GM12878 (cell line): Measurements from ENCODE around the gene KAZN. TPM values are rescaled to one million over a fixed set of nuclear protein-coding genes. Genes with fewer than 3 reads are reported as not detected.

ENCODE experiments used
- ATAC-seq: fragments of 200-7000 bp; cut with Tn5 transposase; 3 replicates; pipeline ENCODE4 v1.9.1; 2020; ENCODE audit warnings: mild to moderate bottlenecking, moderate library complexity
- BruUV-seq: library from RNA; stranded (reverse); fragments of 400-500 nt; replicated peaks from 2 replicates; lab custom pipeline; 2021; lab: Mats Ljungman, UMichigan
- CTCF ChIA-PET: fragments of 300-600 bp; sonication (Branson Sonifier 250); formaldehyde crosslinking; extraction: SDS; loops from one replicate; lab custom pipeline; 2021; ENCODE audit warnings: inconsistent platforms; lab: Yijun Ruan, JAX
- POLR2A ChIA-PET: fragments of 350-600 bp; formaldehyde crosslinking; extraction: SDS; loops from one replicate; lab custom pipeline; 2021; ENCODE audit warnings: inconsistent platforms; lab: Charles Lee
- RAD21 ChIA-PET: fragments of 300-600 bp; sonication (Branson Sonifier 250); formaldehyde crosslinking; loops from one replicate; lab custom pipeline; 2023; ENCODE audit warnings: antibody characterized with exemption; ENCODE audit not compliant: unreplicated experiment; lab: Charles Lee
- SMC1A ChIA-PET: fragments of 300-600 bp; sonication (Branson Sonifier 250); formaldehyde crosslinking; loops from one replicate; lab custom pipeline; 2023; ENCODE audit not compliant: unreplicated experiment, uncharacterized antibody; lab: Charles Lee
- DNase-seq: peaks from one replicate; pipeline ENCODE4 v3.0.0-alpha.2; 2011; ENCODE audit warnings: low read depth, low spot score
- FAIRE-seq: peaks from 3 replicates; lab custom pipeline; 2011; peaks lifted over from hg19 to GRCh38; lab: Jason Lieb, UNC
- H2AFZ ChIP-seq: 2 replicates; pipeline ENCODE4 v1.6.0; 2011; ENCODE audit warnings: low read depth, low read length, control low read depth; ENCODE audit not compliant: control insufficient read depth
- H3K27ac ChIP-seq: 2 replicates; pipeline ENCODE4 v1.5.1; 2011; ENCODE audit warnings: control low read depth; ENCODE audit not compliant: control insufficient read depth, insufficient read depth
- H3K27me3 ChIP-seq, 2 experiments: replicated peaks in 1 of 2; 2 replicates each; pipeline versions ENCODE4 v1.6.0 to v1.6.1; 2011; ENCODE audit warnings: low read length in 1 of 2; ENCODE audit not compliant: control insufficient read depth in 2 of 2, insufficient read depth in 2 of 2
- H3K36me3 ChIP-seq, 2 experiments: 2 replicates each; pipeline ENCODE4 v1.5.1; 2011; ENCODE audit warnings: low read length in 1 of 2; ENCODE audit not compliant: control insufficient read depth in 2 of 2, insufficient read depth in 2 of 2
- H3K4me1 ChIP-seq: 2 replicates; pipeline ENCODE4 v1.6.1; 2011; ENCODE audit warnings: mild to moderate bottlenecking, low read length, moderate library complexity, mixed read lengths; ENCODE audit not compliant: control insufficient read depth, insufficient read depth
- H3K4me2 ChIP-seq: 2 replicates; pipeline ENCODE4 v1.6.0; 2011; ENCODE audit warnings: control low read depth; ENCODE audit not compliant: control insufficient read depth, insufficient read depth
- H3K4me3 ChIP-seq: fragments of 200-600 bp; sonication (generic); 2 replicates; pipeline ENCODE4 v1.5.1; 2016
- H3K79me2 ChIP-seq: 2 replicates; pipeline ENCODE4 v1.6.0; 2011; ENCODE audit warnings: low read length; ENCODE audit not compliant: control insufficient read depth, insufficient read depth
- H3K9ac ChIP-seq: 2 replicates; pipeline ENCODE4 v1.8.0; 2011; ENCODE audit warnings: low read length, control low read depth, mixed read lengths; ENCODE audit not compliant: control insufficient read depth, insufficient read depth
- H3K9me3 ChIP-seq: replicated peaks from 3 replicates; pipeline ENCODE4 v1.5.1; 2011; ENCODE audit warnings: mild to moderate bottlenecking, low read length; ENCODE audit not compliant: control insufficient read depth, insufficient read depth
- H4K20me1 ChIP-seq: 2 replicates; pipeline ENCODE4 v1.6.0; 2011; ENCODE audit not compliant: control insufficient read depth, insufficient read depth
- CREM ChIP-seq: IDR thresholded peaks from 2 replicates; pipeline ENCODE4 v1.6.1; 2014; ENCODE audit warnings: antibody characterized with exemption, low read depth
- KAT2A ChIP-seq: conservative IDR thresholded peaks from 2 replicates; pipeline ENCODE4 v1.6.1; 2011; ENCODE audit warnings: low read depth, low read length; ENCODE audit not compliant: control insufficient read depth
- KDM1A ChIP-seq: fragments of 200-600 bp; sonication (generic); IDR thresholded peaks from 2 replicates; pipeline ENCODE4 v1.6.1; 2016; ENCODE audit warnings: borderline replicate concordance
- MTA3 ChIP-seq: IDR thresholded peaks from 2 replicates; pipeline ENCODE4 v1.6.1; 2012; ENCODE audit warnings: low read length, inconsistent platforms, borderline replicate concordance
- RELA ChIP-seq: fragments of 450-650 bp; IDR thresholded peaks from 2 replicates; pipeline ENCODE4 v1.8.0; 2014; ENCODE audit warnings: borderline replicate concordance; ENCODE audit not compliant: partially characterized antibody
- SIN3A ChIP-seq: IDR thresholded peaks from 2 replicates; pipeline ENCODE4 v1.6.1; 2012; ENCODE audit warnings: low read depth, low read length, improper control_type of control experiment
- ZBED1 ChIP-seq: IDR thresholded peaks from 2 replicates; pipeline ENCODE4 v1.6.1; 2016; ENCODE audit warnings: borderline replicate concordance
- ZZZ3 ChIP-seq: IDR thresholded peaks from 2 replicates; pipeline ENCODE4 v1.6.1; 2011; ENCODE audit warnings: low read depth; ENCODE audit not compliant: control insufficient read depth, insufficient read length
- WGBS: methylation state at CpG from one replicate; pipeline ENCODE4 v1.1.6; 2016; ENCODE audit warnings: low lambda C conversion rate; ENCODE audit not compliant: insufficient replicate concordance, insufficient coverage; ENCODE audit errors: missing lambda C conversion rate; 5-methylcytosine and 5-hydroxymethylcytosine counted together
- in situ Hi-C: fragments of 300-500 bp; cut with MboI; formaldehyde crosslinking; loops from 9 replicates; pipeline ENCODE4 v1.14.3; 2018; ENCODE audit warnings: mixed read lengths
- intact Hi-C: fragments of 100-400 bp; cut with micrococcal nuclease; formaldehyde crosslinking; loops from one replicate; pipeline ENCODE4 v1.14.2; 2022; ENCODE audit not compliant: unreplicated experiment
- polyA plus RNA-seq, 11 experiments: library from polyadenylated mRNA; depleted of rRNA in 4 of 11; unstranded in 6 of 11; stranded (reverse) in 5 of 11; fragments of >200 nt; fragmentation: Nextera tagmentation in 4 of 11; fragmentation: Illumina TruSeq in 1 of 11; extraction: Ambion mirVana in 4 of 11; extraction: Trizol in 1 of 11; gene quantifications; 1 replicate in 1 of 11; 2 replicates in 10 of 11; pipeline versions ENCODE4 v1.2.1 to v1.2.3, GENCODE V29; 2011 to 2016; ENCODE audit warnings: inconsistent platforms in 2 of 11, missing spikeins in 2 of 11, low read depth in 1 of 11
- total RNA-seq, 4 experiments: library from RNA; depleted of rRNA in 3 of 4; stranded (reverse); fragments of >200 nt in 3 of 4; fragmentation: Illumina TruSeq in 1 of 4; extraction: Trizol in 1 of 4; gene quantifications; 2 replicates each; pipeline versions ENCODE4 v1.2.1 to v1.2.3, GENCODE V29; 2013 to 2021
- TF ChIP-seq, protein P1 (sequence below): fragments of 450-650 bp; IDR thresholded peaks from 2 replicates; pipeline ENCODE4 v1.6.1; 2016; ENCODE audit warnings: mild to moderate bottlenecking
- TF ChIP-seq, protein P2 (sequence below): fragments of 150-350 bp; IDR thresholded peaks from 2 replicates; pipeline ENCODE4 v1.6.1; 2014; ENCODE audit warnings: mild to moderate bottlenecking, low read depth, low read length
- TF ChIP-seq, protein P3 (sequence below): fragments of 450-650 bp; IDR thresholded peaks from 2 replicates; pipeline ENCODE4 v1.6.1; 2017; ENCODE audit warnings: mild to moderate bottlenecking, moderate library complexity

Gene KAZN
- total and polyA plus RNA-seq, 10 of the 15 experiments (the other 5 are each of a cell fraction or from before 2014, with no cell fraction given) = 0.72 to 4.0 (median 1.2) TPM

DNA sequence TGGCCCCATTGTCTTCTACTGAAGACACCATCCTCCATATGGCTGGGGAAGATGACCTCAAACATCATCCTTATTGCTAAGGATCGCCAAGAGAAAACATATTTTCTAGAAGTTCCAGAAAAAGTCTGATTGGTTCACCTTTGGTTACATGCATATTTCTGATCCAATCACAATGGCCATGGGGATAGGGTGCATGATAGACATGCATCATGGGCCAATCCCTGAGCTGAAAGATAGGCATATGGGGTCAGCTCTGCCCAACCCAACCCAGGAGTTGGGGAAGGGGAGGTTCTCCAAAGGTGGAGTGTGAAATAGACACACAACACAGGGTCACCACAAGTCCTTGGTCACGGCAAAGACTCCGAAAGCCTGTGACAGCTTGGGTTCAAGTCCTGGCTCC, 278.7 kb downstream of the KAZN start:
- H3K79me2 ChIP-seq = no peaks in the 10 kb centered on the region
- DNase-seq (no peak), ATAC-seq (no peak), FAIRE-seq (no peak)
- peaks cover 0 to 3% of the 10 kb centered on the region in 2 experiments; a peak in 1 of 4 replicates for H3K27me3 ChIP-seq
- no peaks in the 10 kb centered on the region for H4K20me1 ChIP-seq
- 79% methylated on average over 3 of the region's 3 CpGs for WGBS
- ChIA-PET CTCF (interaction anchor here (0.9 kb wide), 1 partner anchor 11 kb away, joined by 3 read pairs; no protein-coding TSS in a partner anchor), SMC1A (interaction anchor here (0.6 kb wide), 1 partner anchor 1732 kb away, joined by 3 read pairs; no protein-coding TSS in a partner anchor), POLR2A (no interaction called here), RAD21 (no interaction called here)
- TF ChIP-seq, protein P1, sequence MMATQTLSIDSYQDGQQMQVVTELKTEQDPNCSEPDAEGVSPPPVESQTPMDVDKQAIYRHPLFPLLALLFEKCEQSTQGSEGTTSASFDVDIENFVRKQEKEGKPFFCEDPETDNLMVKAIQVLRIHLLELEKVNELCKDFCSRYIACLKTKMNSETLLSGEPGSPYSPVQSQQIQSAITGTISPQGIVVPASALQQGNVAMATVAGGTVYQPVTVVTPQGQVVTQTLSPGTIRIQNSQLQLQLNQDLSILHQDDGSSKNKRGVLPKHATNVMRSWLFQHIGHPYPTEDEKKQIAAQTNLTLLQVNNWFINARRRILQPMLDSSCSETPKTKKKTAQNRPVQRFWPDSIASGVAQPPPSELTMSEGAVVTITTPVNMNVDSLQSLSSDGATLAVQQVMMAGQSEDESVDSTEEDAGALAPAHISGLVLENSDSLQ = peak; percentile 61
- TF ChIP-seq, protein P2, sequence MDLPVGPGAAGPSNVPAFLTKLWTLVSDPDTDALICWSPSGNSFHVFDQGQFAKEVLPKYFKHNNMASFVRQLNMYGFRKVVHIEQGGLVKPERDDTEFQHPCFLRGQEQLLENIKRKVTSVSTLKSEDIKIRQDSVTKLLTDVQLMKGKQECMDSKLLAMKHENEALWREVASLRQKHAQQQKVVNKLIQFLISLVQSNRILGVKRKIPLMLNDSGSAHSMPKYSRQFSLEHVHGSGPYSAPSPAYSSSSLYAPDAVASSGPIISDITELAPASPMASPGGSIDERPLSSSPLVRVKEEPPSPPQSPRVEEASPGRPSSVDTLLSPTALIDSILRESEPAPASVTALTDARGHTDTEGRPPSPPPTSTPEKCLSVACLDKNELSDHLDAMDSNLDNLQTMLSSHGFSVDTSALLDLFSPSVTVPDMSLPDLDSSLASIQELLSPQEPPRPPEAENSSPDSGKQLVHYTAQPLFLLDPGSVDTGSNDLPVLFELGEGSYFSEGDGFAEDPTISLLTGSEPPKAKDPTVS = no peak
- intact Hi-C loops (no loop called here), in situ Hi-C loops (no loop called here)
- BruUV-seq = no TSS peak
- peaks cover 5% of the 10 kb centered on the region for H3K4me1 ChIP-seq
- no peak overlapping the region for H3K4me2 ChIP-seq
- no peak overlapping the region for H3K27ac ChIP-seq
- no peaks in the 10 kb centered on the region for H3K36me3 ChIP-seq
- H2AFZ ChIP-seq = no peak overlapping the region
- H3K4me3 ChIP-seq = no peak overlapping the region
- no peaks in the 10 kb centered on the region; the same call in 2 of the 3 replicates for H3K9me3 ChIP-seq
- no peak overlapping the region for H3K9ac ChIP-seq

DNA sequence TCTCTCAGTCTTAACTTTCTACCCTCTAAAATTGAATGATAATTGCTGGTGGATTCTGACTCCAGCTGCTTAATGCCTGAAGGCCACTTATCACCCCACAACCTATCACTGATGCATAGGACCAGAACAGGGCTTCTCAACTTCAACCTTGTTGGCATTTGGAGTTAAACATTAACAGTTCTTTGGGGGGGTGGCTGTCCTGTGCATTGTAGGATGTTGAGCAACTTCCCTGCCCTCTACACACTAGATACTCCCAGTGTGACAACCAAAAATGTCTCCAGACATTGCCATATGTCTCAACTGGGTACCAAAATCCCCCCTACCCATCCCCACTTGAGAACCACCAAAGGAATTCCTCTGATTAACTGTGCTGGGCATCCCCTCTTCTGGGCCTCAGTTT, 279.6 kb downstream of the KAZN start:
- Histone ChIP-seq H3K27ac (no peak overlapping the region), H3K4me3 (no peak overlapping the region), H3K36me3 (no peaks in the 10 kb centered on the region), H3K27me3 (peaks cover 0 to 3% of the 10 kb centered on the region in 2 experiments; a peak in 1 of 4 replicates), H4K20me1 (no peaks in the 10 kb centered on the region), H3K4me2 (no peak overlapping the region), H3K79me2 (no peaks in the 10 kb centered on the region), H3K9me3 (no peaks in the 10 kb centered on the region; the same call in 2 of the 3 replicates), H2AFZ (no peak overlapping the region), H3K4me1 (peaks cover 8% of the 10 kb centered on the region), H3K9ac (no peak overlapping the region)
- no peak for DNase-seq
- POLR2A ChIA-PET = no interaction called here
- ATAC-seq = no peak
- SMC1A ChIA-PET = interaction anchor here (1.1 kb wide), 1 partner anchor 11 kb away, joined by 4 read pairs; no protein-coding TSS in a partner anchor
- RAD21 ChIA-PET = no interaction called here
- BruUV-seq = no TSS peak
- CTCF ChIA-PET = no interaction called here
- in situ Hi-C loops (no loop called here), intact Hi-C loops (no loop called here)
- FAIRE-seq = no peak
- TF ChIP-seq MTA3 = no peak
- TF ChIP-seq CREM = no peak
- TF ChIP-seq, protein P3, sequence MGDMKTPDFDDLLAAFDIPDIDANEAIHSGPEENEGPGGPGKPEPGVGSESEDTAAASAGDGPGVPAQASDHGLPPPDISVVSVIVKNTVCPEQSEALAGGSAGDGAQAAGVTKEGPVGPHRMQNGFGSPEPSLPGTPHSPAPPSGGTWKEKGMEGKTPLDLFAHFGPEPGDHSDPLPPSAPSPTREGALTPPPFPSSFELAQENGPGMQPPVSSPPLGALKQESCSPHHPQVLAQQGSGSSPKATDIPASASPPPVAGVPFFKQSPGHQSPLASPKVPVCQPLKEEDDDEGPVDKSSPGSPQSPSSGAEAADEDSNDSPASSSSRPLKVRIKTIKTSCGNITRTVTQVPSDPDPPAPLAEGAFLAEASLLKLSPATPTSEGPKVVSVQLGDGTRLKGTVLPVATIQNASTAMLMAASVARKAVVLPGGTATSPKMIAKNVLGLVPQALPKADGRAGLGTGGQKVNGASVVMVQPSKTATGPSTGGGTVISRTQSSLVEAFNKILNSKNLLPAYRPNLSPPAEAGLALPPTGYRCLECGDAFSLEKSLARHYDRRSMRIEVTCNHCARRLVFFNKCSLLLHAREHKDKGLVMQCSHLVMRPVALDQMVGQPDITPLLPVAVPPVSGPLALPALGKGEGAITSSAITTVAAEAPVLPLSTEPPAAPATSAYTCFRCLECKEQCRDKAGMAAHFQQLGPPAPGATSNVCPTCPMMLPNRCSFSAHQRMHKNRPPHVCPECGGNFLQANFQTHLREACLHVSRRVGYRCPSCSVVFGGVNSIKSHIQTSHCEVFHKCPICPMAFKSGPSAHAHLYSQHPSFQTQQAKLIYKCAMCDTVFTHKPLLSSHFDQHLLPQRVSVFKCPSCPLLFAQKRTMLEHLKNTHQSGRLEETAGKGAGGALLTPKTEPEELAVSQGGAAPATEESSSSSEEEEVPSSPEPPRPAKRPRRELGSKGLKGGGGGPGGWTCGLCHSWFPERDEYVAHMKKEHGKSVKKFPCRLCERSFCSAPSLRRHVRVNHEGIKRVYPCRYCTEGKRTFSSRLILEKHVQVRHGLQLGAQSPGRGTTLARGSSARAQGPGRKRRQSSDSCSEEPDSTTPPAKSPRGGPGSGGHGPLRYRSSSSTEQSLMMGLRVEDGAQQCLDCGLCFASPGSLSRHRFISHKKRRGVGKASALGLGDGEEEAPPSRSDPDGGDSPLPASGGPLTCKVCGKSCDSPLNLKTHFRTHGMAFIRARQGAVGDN = no peak
- TF ChIP-seq RELA = no peak
- no peak for TF ChIP-seq SIN3A
- TF ChIP-seq ZBED1 = no peak
- TF ChIP-seq KAT2A = no peak
- TF ChIP-seq ZZZ3 = no peak
- no peak for TF ChIP-seq KDM1A
